GM13977 (cell line): ENCODE results near the gene CPLANE2.
"Not testable (repeated sequence)": the region's sequence is repeated elsewhere in the genome, so short reads cannot be mapped to it uniquely, and the experiment has no call there.

Experiments used
- DNase-seq: peaks from one replicate; pipeline ENCODE4 v3.0.0; 2012; ENCODE audit warnings: low spot score
- in situ Hi-C: fragments of 300-500 bp; cut with MboI; formaldehyde crosslinking; loops from one replicate; pipeline ENCODE4 v1.12.0; 2022; ENCODE audit warnings: low sequenced_read_pairs, low pct_unique_long_range_greater_than_20kb, mixed read lengths, inconsistent platforms; ENCODE audit not compliant: unreplicated experiment
- TF ChIP-seq, protein P1 (sequence below): IDR thresholded peaks from 2 replicates; pipeline ENCODE4 v1.5.1; 2012; ENCODE audit warnings: mild to moderate bottlenecking, control low read depth; ENCODE audit not compliant: insufficient read depth; ENCODE audit errors: extremely low read depth, missing control alignments

Gene CPLANE2

DNA sequence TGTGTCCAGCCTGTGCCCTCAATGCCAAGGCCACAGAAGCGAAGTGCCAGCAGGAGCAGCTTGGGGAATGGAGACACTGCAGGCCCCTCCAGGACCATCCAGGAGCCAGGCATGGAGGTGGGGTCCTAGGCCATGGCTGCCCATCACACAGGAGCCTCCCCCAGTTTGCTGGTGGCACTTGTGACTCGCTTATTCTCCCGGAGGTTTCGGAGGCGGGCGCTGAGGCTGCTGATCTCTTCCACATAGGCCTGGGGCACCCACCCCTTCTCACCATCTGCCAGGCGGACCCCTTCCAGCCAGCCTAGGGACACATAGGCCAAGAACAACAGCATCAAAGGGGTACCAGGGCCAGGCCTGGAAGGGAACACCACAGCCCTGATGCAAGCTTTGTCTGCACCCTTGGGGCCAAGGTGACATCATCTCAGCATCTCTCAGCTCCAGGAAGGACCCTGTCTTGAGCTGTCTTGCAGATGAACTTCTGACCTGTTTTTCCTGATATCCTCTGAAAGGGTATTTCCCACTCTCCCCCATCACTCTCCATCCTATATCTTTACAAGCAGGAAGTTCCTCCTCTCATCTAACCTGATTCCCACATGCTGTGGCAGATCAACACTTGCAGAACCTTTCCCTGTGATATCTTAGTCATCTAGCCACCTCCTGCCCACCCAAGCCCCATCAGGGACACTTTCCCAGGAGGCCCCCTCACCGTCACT is 38.4 kb downstream of the CPLANE2 start:
- TF ChIP-seq, protein P1, sequence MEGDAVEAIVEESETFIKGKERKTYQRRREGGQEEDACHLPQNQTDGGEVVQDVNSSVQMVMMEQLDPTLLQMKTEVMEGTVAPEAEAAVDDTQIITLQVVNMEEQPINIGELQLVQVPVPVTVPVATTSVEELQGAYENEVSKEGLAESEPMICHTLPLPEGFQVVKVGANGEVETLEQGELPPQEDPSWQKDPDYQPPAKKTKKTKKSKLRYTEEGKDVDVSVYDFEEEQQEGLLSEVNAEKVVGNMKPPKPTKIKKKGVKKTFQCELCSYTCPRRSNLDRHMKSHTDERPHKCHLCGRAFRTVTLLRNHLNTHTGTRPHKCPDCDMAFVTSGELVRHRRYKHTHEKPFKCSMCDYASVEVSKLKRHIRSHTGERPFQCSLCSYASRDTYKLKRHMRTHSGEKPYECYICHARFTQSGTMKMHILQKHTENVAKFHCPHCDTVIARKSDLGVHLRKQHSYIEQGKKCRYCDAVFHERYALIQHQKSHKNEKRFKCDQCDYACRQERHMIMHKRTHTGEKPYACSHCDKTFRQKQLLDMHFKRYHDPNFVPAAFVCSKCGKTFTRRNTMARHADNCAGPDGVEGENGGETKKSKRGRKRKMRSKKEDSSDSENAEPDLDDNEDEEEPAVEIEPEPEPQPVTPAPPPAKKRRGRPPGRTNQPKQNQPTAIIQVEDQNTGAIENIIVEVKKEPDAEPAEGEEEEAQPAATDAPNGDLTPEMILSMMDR = no peak
- in situ Hi-C loops = loop anchor here (25.0 kb wide), 1 partner anchor 411 kb away; no protein-coding TSS in a partner anchor
- DNase-seq = no peak

DNA sequence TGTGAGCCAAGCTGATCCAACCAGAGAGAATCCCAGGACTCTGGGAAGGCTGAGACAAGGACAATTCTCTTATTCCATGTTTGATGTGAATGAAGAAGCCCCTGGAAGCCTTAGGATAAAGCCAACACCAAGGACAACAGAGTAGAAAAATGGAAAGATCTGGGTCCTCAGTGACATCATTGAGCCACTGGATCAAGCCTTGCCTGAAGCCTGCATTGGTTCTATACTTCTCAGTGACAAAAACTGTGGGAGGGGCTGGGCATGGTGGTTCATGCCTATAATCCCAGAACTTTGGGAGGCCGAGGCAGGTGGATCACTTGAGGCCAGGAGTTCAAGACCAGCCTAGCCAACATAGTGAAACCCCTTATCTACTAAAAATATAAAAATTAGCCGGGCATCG is 40.1 kb downstream of the CPLANE2 start:
- TF ChIP-seq, protein P1 = no peak
- in situ Hi-C loops = loop anchor here (25.0 kb wide), 1 partner anchor 410 kb away; no protein-coding TSS in a partner anchor
- no peak for DNase-seq

DNA sequence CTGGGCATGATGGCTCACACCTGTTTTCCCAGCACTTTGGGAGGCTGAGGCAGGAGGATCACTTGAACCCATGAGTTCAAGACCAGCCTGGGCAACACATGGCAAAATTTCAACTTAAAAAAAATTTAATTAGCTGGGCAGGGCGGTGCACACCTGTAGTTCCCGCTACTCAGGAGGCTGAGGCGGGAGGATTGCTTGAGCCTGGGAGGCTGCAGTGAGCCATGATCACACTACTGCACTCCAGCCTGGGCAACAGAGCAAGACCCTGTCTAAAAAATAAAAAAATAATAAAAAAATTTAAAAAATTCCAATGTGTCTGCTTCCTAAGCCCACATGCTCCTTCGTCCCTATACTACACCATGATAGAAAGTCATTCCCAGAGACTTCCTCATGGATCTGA is 40.8 kb downstream of the CPLANE2 start:
- not testable (repeated sequence) for DNase-seq
- in situ Hi-C loops = loop anchor here (25.0 kb wide), 1 partner anchor 409 kb away; no protein-coding TSS in a partner anchor

DNA sequence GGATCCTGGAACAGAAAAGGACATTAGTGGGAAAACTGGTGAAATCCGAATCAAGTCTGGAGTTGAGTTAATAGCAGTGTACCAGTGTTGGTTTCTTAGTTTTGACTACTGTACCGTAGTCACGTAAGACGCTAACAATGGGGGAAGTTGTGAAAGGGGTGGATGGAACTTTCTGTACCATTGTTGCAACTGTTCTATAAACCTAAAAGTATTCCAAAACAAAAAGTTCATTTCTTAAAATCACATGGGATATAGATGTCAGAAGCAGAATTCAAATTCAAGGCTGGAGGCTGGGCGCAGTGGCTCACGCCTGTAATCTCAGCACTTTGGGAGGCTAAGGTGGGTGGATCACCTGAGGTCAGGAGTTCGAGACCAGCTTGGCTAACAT is 41.5 kb downstream of the CPLANE2 start:
- DNase-seq = no peak
- in situ Hi-C loops = loop anchor here (25.0 kb wide), 1 partner anchor 408 kb away; no protein-coding TSS in a partner anchor
- TF ChIP-seq, protein P1 = no peak

DNA sequence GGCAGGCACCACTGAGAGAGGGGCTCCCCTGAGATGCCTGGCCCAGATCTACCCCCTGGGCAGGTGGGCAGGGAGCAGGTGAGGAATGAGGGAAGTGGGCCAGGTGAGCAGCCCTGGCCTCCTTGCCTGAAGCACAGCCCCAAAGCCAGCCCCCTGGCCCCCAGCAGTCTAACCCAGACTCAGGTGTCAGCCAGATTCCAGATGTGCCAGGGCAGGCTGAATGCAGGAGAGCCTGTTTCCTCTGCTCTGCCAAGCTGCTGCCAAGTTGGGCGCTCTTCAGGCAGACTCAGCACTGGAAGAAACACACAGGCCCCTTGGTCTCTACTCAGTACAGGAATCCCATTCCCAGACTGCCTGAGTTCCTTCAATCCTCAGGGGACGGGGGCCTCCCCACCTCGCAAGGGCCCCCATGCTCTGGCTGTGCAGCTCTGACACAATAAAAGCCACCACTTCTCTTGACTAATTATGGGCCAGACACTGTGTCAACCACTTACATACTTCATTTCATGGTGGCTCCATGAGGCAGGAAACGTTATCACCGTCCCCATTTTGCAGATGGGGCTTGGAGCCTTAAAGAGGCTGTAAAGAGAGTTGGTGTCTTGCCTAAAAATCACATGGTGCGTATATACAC is 45.0 kb downstream of the CPLANE2 start:
- TF ChIP-seq, protein P1 = no peak
- no peak for DNase-seq
- in situ Hi-C loops = loop anchor here (25.0 kb wide), 1 partner anchor 405 kb away; no protein-coding TSS in a partner anchor

DNA sequence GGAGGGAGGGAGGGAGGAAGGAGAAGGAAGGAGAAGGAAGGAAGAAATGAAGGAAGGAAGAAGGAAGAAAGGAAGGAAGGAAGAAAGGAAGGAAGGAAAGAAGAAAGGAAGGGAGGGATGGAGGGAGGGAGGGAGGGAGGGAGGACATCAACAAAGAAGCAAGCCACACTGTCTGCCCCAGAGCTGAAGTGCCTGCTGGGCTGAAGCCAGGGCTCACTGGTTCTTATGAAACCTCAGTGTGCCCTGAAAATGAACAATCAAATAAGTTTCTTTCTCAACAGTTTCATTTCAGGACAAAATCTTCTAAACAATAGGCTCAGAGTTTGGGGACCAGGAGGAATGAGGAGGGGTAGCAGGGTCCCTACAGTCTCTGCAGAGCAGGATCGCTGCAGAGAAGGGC is 45.7 kb downstream of the CPLANE2 start:
- TF ChIP-seq, protein P1 = no peak
- in situ Hi-C loops = loop anchor here (25.0 kb wide), 1 partner anchor 404 kb away; no protein-coding TSS in a partner anchor
- no peak for DNase-seq
